HG03571 (cell line): Measurements from ENCODE around the gene SPAST.
"Not testable (repeated sequence)": the region's sequence is repeated elsewhere in the genome, so short reads cannot be mapped to it uniquely, and the experiment has no call there.

Experiments used
- ATAC-seq: cut with Tn5 transposase; IDR thresholded peaks from one replicate; pipeline ENCODE4 v1.9.1; 2021; ENCODE audit not compliant: unreplicated experiment

Gene SPAST

GRCh38 chr2:32063310-32064020, at the start of gene SPAST:
SPAST (plus strand) TSS chr2:32063556; CDS start chr2:32063832, 276 bp downstream.
- peak; percentile 95 for ATAC-seq

GRCh38 chr2:32018789-32019482, 44.4 kb upstream of the SPAST start:
- ATAC-seq: not testable (repeated sequence)

GRCh38 chr2:32034198-32034887, 29.0 kb upstream of the SPAST start:
- ATAC-seq: not testable (repeated sequence)

- peak; percentile 75 for ATAC-seq
These were observed 23.7 kb upstream of the SPAST start, which contains the start of gene DPY30 for GRCh38 chr2:32039447-32040219. DPY30 (minus strand) TSS chr2:32039805; CDS start chr2:32039456, 349 bp downstream.

- no peak for ATAC-seq
These were observed 19.8 kb upstream of the SPAST start for GRCh38 chr2:32043561-32043960.

- no peak for ATAC-seq
These were observed 11.4 kb upstream of the SPAST start for GRCh38 chr2:32051836-32052439.

- ATAC-seq: not testable (repeated sequence)
These were observed 8.8 kb upstream of the SPAST start for GRCh38 chr2:32054583-32054982.

- no peak for ATAC-seq
These were observed 5.2 kb upstream of the SPAST start for GRCh38 chr2:32058130-32058529.

- no peak for ATAC-seq
These were observed 3.1 kb upstream of the SPAST start for GRCh38 chr2:32060266-32060665.

GRCh38 chr2:32061430-32061829, 1.9 kb upstream of the SPAST start:
- ATAC-seq: no peak

- ATAC-seq: no peak
These were observed 1.1 kb upstream of the SPAST start for GRCh38 chr2:32061973-32062861.

GRCh38 chr2:32064021-32064601, 755 bp downstream of the SPAST start:
- peak; percentile 5 for ATAC-seq

- ATAC-seq: no peak
These were observed 1.4 kb downstream of the SPAST start for GRCh38 chr2:32064713-32065112.

GRCh38 chr2:32067549-32067948, 4.2 kb downstream of the SPAST start:
- ATAC-seq: no peak

- ATAC-seq: no peak
These were observed 10.8 kb downstream of the SPAST start for GRCh38 chr2:32074134-32074506.

GRCh38 chr2:32095671-32096070, 32.3 kb downstream of the SPAST start:
- no peak for ATAC-seq

- no peak for ATAC-seq
These were observed 44.8 kb downstream of the SPAST start for GRCh38 chr2:32108111-32108510.

GRCh38 chr2:32118055-32118454, 54.7 kb downstream of the SPAST start:
- no peak for ATAC-seq

- no peak for ATAC-seq
These were observed 55.8 kb downstream of the SPAST start for GRCh38 chr2:32119161-32119560.
